Panc1 (cell line): ENCODE results near the gene ANKLE1. TPM values are rescaled to one million over a fixed set of nuclear protein-coding genes. Genes with fewer than 3 reads are reported as not detected.

Experiments used
- ATAC-seq: fragments of 200-7000 bp; cut with Tn5 transposase; 2 replicates; pipeline ENCODE4 v1.9.1; 2020; ENCODE audit warnings: mild to moderate bottlenecking, moderate library complexity
- BruUV-seq: library from RNA; stranded (reverse); fragments of 400-500 nt; replicated peaks from 2 replicates; lab custom pipeline; 2021; lab: Mats Ljungman, UMichigan
- CTCF ChIA-PET: fragments of 300-600 bp; sonication (Branson Sonifier 250); formaldehyde crosslinking; loops from one replicate; lab custom pipeline; 2022; ENCODE audit warnings: antibody characterized with exemption; lab: Charles Lee
- POLR2A ChIA-PET: fragments of 300-600 bp; sonication (Branson Sonifier 250); formaldehyde crosslinking; loops from one replicate; lab custom pipeline; 2022; ENCODE audit warnings: antibody characterized with exemption; lab: Charles Lee
- DNase-seq: peaks from one replicate; pipeline ENCODE4 v3.0.0-alpha.2; 2010; ENCODE audit warnings: low read depth, low spot score
- H3K27ac ChIP-seq: 2 replicates; pipeline ENCODE4 v1.5.1; 2011; ENCODE audit warnings: mild to moderate bottlenecking, low read length, inconsistent platforms
- H3K27me3 ChIP-seq: fragments of 200-500 bp; sonication (Bioruptor generic); 2 replicates; pipeline ENCODE4 v1.6.0; 2014; ENCODE audit warnings: low read length, inconsistent platforms; ENCODE audit not compliant: control insufficient read depth, insufficient read depth
- H3K36me3 ChIP-seq: fragments of 200-500 bp; sonication (Bioruptor generic); 2 replicates; pipeline ENCODE4 v1.5.1; 2014; ENCODE audit warnings: inconsistent platforms, mild to moderate bottlenecking, low read length, moderate library complexity; ENCODE audit not compliant: control insufficient read depth, insufficient read depth
- H3K4me1 ChIP-seq: 2 replicates; pipeline ENCODE4 v1.5.1; 2011; ENCODE audit warnings: inconsistent platforms, mild to moderate bottlenecking, low read length, moderate library complexity; ENCODE audit not compliant: control insufficient read depth, insufficient read depth
- H3K4me3 ChIP-seq, 2 experiments: 2 replicates each; pipeline ENCODE4 v1.5.1; 2011 to 2012; ENCODE audit warnings: low read depth in 2 of 2, low read length in 2 of 2, mild to moderate bottlenecking in 2 of 2, inconsistent platforms in 1 of 2, moderate library complexity in 1 of 2
- H3K9me3 ChIP-seq: fragments of 200-500 bp; sonication (Bioruptor generic); 2 replicates; pipeline ENCODE4 v1.5.1; 2014; ENCODE audit warnings: low read depth, mild to moderate bottlenecking, inconsistent platforms, low read length, moderate library complexity; ENCODE audit not compliant: control insufficient read depth, insufficient read depth
- POLR2AphosphoS5 ChIP-seq: IDR thresholded peaks from 2 replicates; pipeline ENCODE4 v1.6.1; 2012; ENCODE audit warnings: mild to moderate bottlenecking, low read depth, low read length, moderate library complexity
- REST ChIP-seq, 2 experiments: IDR thresholded peaks; 2 replicates each; pipeline ENCODE4 v1.6.1; 2011 to 2012; ENCODE audit warnings: low read depth in 2 of 2, control low read depth in 1 of 2, low read length in 1 of 2, mild to moderate bottlenecking in 1 of 2, moderate library complexity in 1 of 2; ENCODE audit not compliant: insufficient read depth in 1 of 2
- SIN3A ChIP-seq: IDR thresholded peaks from 2 replicates; pipeline ENCODE4 v1.6.1; 2012; ENCODE audit warnings: low read depth, mild to moderate bottlenecking, low read length, moderate library complexity, borderline replicate concordance; ENCODE audit not compliant: insufficient read depth
- TCF7L2 ChIP-seq: IDR thresholded peaks from 2 replicates; pipeline ENCODE4 v1.6.1; 2011; ENCODE audit warnings: mild to moderate bottlenecking, low read depth, low read length, inconsistent platforms
- in situ Hi-C: cut with HindIII; loops from 2 replicates; pipeline ENCODE4 v1.10.0; 2016; ENCODE audit warnings: low sequenced_read_pairs, low pct_unique_long_range_greater_than_20kb
- intact Hi-C: fragments of 100-400 bp; cut with micrococcal nuclease; formaldehyde crosslinking; loops from one replicate; pipeline ENCODE4 v1.10.0; 2022; ENCODE audit not compliant: unreplicated experiment
- total RNA-seq: library from RNA; stranded (reverse); gene quantifications from one replicate; pipeline ENCODE4 v1.2.1, GENCODE V29; 2021; ENCODE audit not compliant: unreplicated experiment
- TF ChIP-seq, protein P1 (sequence below): fragments of 450-650 bp; IDR thresholded peaks from 2 replicates; pipeline ENCODE4 v1.5.1; 2017; ENCODE audit warnings: mild to moderate bottlenecking

ANKLE1 gene
- total RNA-seq, 1 experiment from 2014 or later = 1.1 TPM

GRCh38 chr19:17263712-17264640 lies 17.7 kb upstream of the ANKLE1 start:
- H3K27ac ChIP-seq = no peak overlapping the region
- CTCF ChIA-PET = no interaction called here

GRCh38 chr19:17264641-17264979 lies 17.1 kb upstream of the ANKLE1 start, which contains the start of gene USHBP1:
USHBP1 (minus strand) TSS chr19:17264745; CDS start chr19:17264299, 446 bp downstream.
- POLR2A ChIA-PET = no interaction called here
- in situ Hi-C loops = no loop called here
- no peak within 1 kb of the TSS for H3K27ac ChIP-seq
- no peak for ATAC-seq
- no peaks in the 10 kb centered on the region for H3K4me1 ChIP-seq
- no peak for DNase-seq
- H3K27me3 ChIP-seq = no peaks in the 10 kb centered on the region
- TF ChIP-seq POLR2AphosphoS5 (no peak), SIN3A (no peak), TCF7L2 (no peak), REST (IDR thresholded peaks at IDR 0.05; ENCODE audit: insufficient read depth in 1 of 2, low read depth in 2 of 2, low read length in 1 of 2) (no peak)
- TF ChIP-seq, protein P1, sequence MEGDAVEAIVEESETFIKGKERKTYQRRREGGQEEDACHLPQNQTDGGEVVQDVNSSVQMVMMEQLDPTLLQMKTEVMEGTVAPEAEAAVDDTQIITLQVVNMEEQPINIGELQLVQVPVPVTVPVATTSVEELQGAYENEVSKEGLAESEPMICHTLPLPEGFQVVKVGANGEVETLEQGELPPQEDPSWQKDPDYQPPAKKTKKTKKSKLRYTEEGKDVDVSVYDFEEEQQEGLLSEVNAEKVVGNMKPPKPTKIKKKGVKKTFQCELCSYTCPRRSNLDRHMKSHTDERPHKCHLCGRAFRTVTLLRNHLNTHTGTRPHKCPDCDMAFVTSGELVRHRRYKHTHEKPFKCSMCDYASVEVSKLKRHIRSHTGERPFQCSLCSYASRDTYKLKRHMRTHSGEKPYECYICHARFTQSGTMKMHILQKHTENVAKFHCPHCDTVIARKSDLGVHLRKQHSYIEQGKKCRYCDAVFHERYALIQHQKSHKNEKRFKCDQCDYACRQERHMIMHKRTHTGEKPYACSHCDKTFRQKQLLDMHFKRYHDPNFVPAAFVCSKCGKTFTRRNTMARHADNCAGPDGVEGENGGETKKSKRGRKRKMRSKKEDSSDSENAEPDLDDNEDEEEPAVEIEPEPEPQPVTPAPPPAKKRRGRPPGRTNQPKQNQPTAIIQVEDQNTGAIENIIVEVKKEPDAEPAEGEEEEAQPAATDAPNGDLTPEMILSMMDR = no peak
- CTCF ChIA-PET = no interaction called here
- intact Hi-C loops = no loop called here
- H3K36me3 ChIP-seq = peaks cover 4% of the 10 kb centered on the region; the same call in 1 of the 2 replicates
- H3K4me3 ChIP-seq = no peak within 1 kb of the TSS
- H3K9me3 ChIP-seq = no peaks in the 10 kb centered on the region
- no TSS peak for BruUV-seq

More at GRCh38 chr19:17263712-17264640, 17.7 kb upstream of the ANKLE1 start:
- no peaks in the 10 kb centered on the region for H3K9me3 ChIP-seq
- TF ChIP-seq POLR2AphosphoS5 = no peak
- no peak for TF ChIP-seq REST (IDR thresholded peaks at IDR 0.05; ENCODE audit: insufficient read depth in 1 of 2, low read depth in 2 of 2, low read length in 1 of 2)
- TF ChIP-seq, protein P1 = no peak
- TF ChIP-seq SIN3A = no peak
- TF ChIP-seq TCF7L2 = no peak
- POLR2A ChIA-PET = no interaction called here
- in situ Hi-C loops (no loop called here), intact Hi-C loops (no loop called here)
- no peaks in the 10 kb centered on the region for H3K27me3 ChIP-seq
- no TSS peak for BruUV-seq
- H3K4me1 ChIP-seq = no peaks in the 10 kb centered on the region
- DNase-seq (no peak), ATAC-seq (no peak)
- no peak overlapping the region for H3K4me3 ChIP-seq
- H3K36me3 ChIP-seq = peaks cover 4% of the 10 kb centered on the region; the same call in 1 of the 2 replicates
